ENCODE measurements around the gene OLFML1. TPM values are rescaled to one million over a fixed set of nuclear protein-coding genes. Genes with fewer than 3 reads are reported as not detected.

The OLFML1 gene
- total and polyA plus RNA-seq, 12 donors, result 4.0 to 12.6 (median 6.2) TPM

Other genes starting within 250 kb of the OLFML1 start
- gene SYT9, start 233.6 kb upstream of the OLFML1 start, total RNA-seq, result 10 to 100 TPM in 1 of 9 donors, 1 to 10 TPM in 8; 3.5 to 17.7 (median 5.1) TPM
- gene SYT9, start 233.6 kb upstream of the OLFML1 start, polyA plus RNA-seq, result 1 to 10 TPM in 2 of 3 donors, under 1 TPM in 1; 0.94 to 7.3 (median 1.0) TPM
- gene PPFIBP2, start 28.5 kb downstream of the OLFML1 start, total RNA-seq, result 10 to 100 TPM; 11.4 to 36.5 (median 21.0) TPM
- gene PPFIBP2, start 28.5 kb downstream of the OLFML1 start, polyA plus RNA-seq, result 10 to 100 TPM; 12.8 to 35.3 (median 21.2) TPM
- gene CYB5R2, start 188.0 kb downstream of the OLFML1 start, total RNA-seq, result 10 to 100 TPM in 1 of 9 donors, 1 to 10 TPM in 8; 1.6 to 23.8 (median 4.4) TPM
- gene CYB5R2, start 188.0 kb downstream of the OLFML1 start, polyA plus RNA-seq, result 1 to 10 TPM; 4.3 to 9.7 (median 7.4) TPM
- gene OVCH2, start 221.0 kb downstream of the OLFML1 start, total RNA-seq, result not detected
- gene OVCH2, start 221.0 kb downstream of the OLFML1 start, polyA plus RNA-seq, result not detected

Data from adrenal gland (tissue), 12 donors.